Skeletal muscle tissue (tissue), 4 donors: ENCODE data around the gene DUOX1. TPM values are rescaled to one million over a fixed set of nuclear protein-coding genes. Genes with fewer than 3 reads are reported as not detected.

Experiments
- H3K27ac ChIP-seq: one replicate; pipeline ENCODE4 v1.7.0; 2013; ENCODE audit warnings: mild to moderate bottlenecking, low read depth, low read length, inconsistent platforms
- H3K27me3 ChIP-seq, 3 donors: one replicate each; pipeline ENCODE4 v1.7.0; 2013; ENCODE audit warnings: low read length in 3 of 3; ENCODE audit not compliant: control insufficient read depth in 3 of 3, insufficient read depth in 3 of 3
- H3K36me3 ChIP-seq, 3 donors: one replicate each; pipeline ENCODE4 v1.7.0; 2013; ENCODE audit warnings: low read length in 3 of 3; ENCODE audit not compliant: control insufficient read depth in 3 of 3, insufficient read depth in 3 of 3
- H3K4me1 ChIP-seq, 3 donors: one replicate each; pipeline ENCODE4 v1.7.0; 2013; ENCODE audit warnings: low read length in 3 of 3, mild to moderate bottlenecking in 3 of 3; ENCODE audit not compliant: control insufficient read depth in 3 of 3, insufficient read depth in 3 of 3
- H3K4me3 ChIP-seq, 3 donors: one replicate each; pipeline ENCODE4 v1.7.0; 2013; ENCODE audit warnings: low read length in 3 of 3
- H3K9ac ChIP-seq, 3 donors: one replicate each; pipeline ENCODE4 v1.7.0; 2013; ENCODE audit warnings: low read length in 3 of 3, mild to moderate bottlenecking in 3 of 3, moderate library complexity in 2 of 3, low read depth in 1 of 3
- H3K9me3 ChIP-seq, 3 donors: one replicate each; pipeline ENCODE4 v1.7.0; 2013; ENCODE audit warnings: low read length in 3 of 3; ENCODE audit not compliant: control insufficient read depth in 3 of 3
- total RNA-seq: library from RNA; depleted of rRNA; stranded (reverse); fragments of >200 nt; gene quantifications from one replicate; pipeline ENCODE4 v1.2.3, GENCODE V29; 2014
- donor health status: Osteomylitis.

The DUOX1 gene
- total RNA-seq, 1 donor from 2014 or later = under 0.01 TPM

DNA sequence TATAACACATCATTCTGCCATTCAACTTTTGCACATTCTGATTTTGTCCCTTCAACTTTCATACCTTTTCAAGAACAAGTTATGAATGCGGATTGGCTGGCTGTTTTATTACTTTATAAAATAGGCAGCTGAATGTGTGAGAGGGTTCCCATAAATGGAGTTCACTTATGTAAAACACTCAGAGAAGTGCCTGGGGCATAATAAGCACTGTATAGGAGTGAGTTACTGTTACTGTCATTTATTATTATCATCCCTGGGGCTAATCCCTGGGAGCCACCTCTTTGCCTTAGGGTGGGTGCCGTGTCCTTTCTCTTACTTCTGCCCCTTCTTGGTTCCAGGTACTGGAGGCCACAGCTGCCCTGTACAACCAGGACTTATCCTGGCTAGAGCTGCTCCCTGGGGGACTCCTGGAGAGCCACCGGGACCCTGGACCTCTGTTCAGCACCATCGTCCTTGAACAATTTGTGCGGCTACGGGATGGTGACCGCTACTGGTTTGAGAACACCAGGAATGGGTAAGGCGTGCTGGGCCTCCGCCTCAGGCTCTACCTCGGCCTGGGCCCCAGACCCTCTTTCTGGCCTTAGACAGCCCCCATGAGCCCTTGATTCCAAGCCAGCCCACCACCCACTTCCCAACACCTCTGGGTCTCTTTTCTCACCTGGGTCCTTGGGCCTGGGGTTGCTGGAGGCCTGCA lies 10.9 kb downstream of the DUOX1 start:
- no peaks in the 10 kb centered on the region for H3K4me1 ChIP-seq
- no peaks in the 10 kb centered on the region for H3K36me3 ChIP-seq
- no peak overlapping the region for H3K9ac ChIP-seq
- H3K4me3 ChIP-seq = no peak overlapping the region
- H3K27ac ChIP-seq = no peak overlapping the region
- H3K9me3 ChIP-seq = no peaks in the 10 kb centered on the region
- peaks cover 17 to 53% (median 22%) of the 10 kb centered on the region in 3 donors for H3K27me3 ChIP-seq

DNA sequence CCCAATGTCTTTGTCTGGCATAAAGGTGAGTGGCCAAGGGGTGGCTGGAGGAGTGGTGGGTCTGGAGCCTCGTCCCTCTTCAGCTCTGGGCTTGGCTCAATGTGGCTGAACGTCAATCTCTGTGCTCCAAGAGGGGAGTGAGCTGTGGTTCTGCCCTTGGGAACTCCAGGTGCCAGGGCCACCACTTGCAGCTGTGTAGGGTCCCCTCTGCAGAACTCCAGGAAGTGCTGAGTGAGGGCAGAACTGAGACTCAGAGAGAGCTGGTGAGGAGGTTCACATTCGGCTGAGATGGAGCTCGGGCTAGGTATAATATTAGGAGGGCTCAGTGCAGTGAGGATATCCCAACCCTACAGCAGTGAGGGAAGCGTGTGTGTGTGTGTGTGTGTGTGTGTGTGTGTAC lies 11.6 kb downstream of the DUOX1 start:
- Histone ChIP-seq H3K4me1 (no peaks in the 10 kb centered on the region), H3K27ac (no peak overlapping the region), H3K27me3 (peaks cover 11 to 48% (median 17%) of the 10 kb centered on the region in 3 donors), H3K36me3 (no peaks in the 10 kb centered on the region), H3K4me3 (no peak overlapping the region), H3K9me3 (no peaks in the 10 kb centered on the region), H3K9ac (no peak overlapping the region)

DNA sequence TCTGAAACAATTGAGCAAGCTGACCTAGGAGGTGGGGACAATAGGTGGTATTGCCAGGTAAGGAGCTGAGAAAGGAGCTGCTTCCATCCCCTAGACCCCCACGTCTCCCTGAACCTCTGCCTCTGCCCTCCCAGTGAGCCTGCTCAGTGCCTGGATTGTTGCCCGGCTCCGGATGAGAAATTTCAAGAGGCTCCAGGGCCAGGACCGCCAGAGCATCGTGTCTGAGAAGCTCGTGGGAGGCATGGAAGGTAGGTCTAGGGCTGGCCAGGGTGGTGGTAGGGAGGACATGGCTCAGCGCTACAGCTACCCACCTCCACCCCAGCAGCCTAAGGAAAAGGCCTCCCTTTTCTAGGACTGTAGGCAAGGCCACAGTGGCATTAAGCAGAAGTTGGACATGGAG lies 13.3 kb downstream of the DUOX1 start:
- Histone ChIP-seq H3K4me3 (no peak overlapping the region), H3K9ac (no peak overlapping the region), H3K27me3 (peaks cover 2 to 37% (median 12%) of the 10 kb centered on the region in 3 donors), H3K9me3 (no peaks in the 10 kb centered on the region), H3K36me3 (no peaks in the 10 kb centered on the region), H3K27ac (no peak overlapping the region), H3K4me1 (no peaks in the 10 kb centered on the region)

DNA sequence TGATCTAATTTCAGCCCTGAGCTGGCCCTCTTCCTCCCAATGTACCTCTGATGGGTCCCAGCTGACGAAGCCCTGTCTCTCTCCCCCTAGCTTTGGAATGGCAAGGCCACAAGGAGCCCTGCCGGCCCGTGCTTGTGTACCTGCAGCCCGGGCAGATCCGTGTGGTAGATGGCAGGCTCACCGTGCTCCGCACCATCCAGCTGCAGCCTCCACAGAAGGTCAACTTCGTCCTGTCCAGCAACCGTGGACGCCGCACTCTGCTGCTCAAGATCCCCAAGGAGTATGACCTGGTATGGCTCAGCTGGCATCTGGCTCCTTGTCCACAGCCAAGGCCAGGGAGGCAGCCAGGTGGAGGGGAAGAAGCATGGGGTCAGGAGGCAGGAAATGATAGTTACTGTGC lies 14.2 kb downstream of the DUOX1 start:
- no peaks in the 10 kb centered on the region for H3K9me3 ChIP-seq
- H3K36me3 ChIP-seq = no peaks in the 10 kb centered on the region
- H3K27ac ChIP-seq = no peak overlapping the region
- no peak overlapping the region for H3K9ac ChIP-seq
- H3K27me3 ChIP-seq = peaks cover 0 to 33% (median 12%) of the 10 kb centered on the region in 3 donors
- no peaks in the 10 kb centered on the region for H3K4me1 ChIP-seq
- H3K4me3 ChIP-seq = no peak overlapping the region

DNA sequence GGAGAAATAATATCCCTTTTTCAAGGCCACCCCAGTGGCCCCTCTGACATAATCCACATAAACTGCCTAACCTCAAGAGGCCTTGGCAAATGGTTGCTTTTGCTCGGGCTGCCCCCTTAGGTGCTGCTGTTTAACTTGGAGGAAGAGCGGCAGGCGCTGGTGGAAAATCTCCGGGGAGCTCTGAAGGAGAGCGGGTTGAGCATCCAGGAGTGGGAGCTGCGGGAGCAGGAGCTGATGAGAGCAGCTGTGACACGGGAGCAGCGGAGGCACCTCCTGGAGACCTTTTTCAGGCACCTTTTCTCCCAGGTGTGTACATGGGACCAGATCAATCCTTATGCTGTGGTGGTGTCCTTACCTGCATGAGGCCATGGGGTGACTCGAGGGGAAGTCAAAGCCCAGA lies 15.0 kb downstream of the DUOX1 start:
- H3K4me3 ChIP-seq = no peak overlapping the region
- no peaks in the 10 kb centered on the region for H3K36me3 ChIP-seq
- H3K9me3 ChIP-seq = no peaks in the 10 kb centered on the region
- H3K27me3 ChIP-seq = peaks cover 0 to 33% (median 12%) of the 10 kb centered on the region in 3 donors
- no peak overlapping the region for H3K9ac ChIP-seq
- no peaks in the 10 kb centered on the region for H3K4me1 ChIP-seq
- H3K27ac ChIP-seq = no peak overlapping the region

DNA sequence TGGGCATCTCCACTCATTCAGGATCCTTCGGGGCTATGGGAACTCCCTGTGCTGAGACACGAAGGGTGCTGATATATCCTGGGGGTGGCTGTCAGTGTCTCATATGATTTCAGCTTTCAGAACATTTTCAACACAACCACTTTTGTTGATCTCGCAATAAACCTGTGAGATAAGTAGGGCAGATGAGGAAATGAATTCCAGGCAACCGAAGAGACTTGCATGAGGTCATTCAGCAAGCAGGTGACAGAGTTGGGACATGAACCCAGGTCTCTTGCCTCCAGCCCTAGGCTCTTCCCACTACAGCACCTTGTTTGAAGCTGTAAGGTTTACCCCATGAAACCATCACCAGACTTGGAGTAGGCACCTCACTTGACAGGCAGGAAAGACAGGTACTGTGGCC lies 16.6 kb downstream of the DUOX1 start:
- Histone ChIP-seq H3K4me1 (no peaks in the 10 kb centered on the region), H3K4me3 (no peak overlapping the region)

DNA sequence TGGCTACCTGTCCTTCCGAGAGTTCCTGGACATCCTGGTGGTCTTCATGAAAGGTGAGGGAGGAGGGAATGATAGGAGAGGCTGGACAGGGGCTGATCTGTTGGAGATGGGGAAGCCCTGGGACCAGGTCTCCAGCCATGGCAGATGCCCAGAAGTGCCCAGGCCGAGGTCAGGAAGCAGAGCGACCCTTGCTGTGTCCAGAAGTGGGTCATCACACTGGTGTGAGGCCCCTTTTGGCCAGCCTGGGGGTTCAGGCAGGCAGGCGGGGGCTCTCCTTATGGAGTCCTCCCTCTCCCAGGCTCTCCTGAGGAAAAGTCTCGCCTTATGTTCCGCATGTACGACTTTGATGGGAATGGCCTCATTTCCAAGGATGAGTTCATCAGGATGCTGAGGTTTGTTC lies 17.8 kb downstream of the DUOX1 start:
- Histone ChIP-seq H3K27ac (no peak overlapping the region), H3K9me3 (no peaks in the 10 kb centered on the region), H3K4me1 (no peaks in the 10 kb centered on the region), H3K36me3 (no peaks in the 10 kb centered on the region), H3K9ac (no peak overlapping the region), H3K4me3 (no peak overlapping the region), H3K27me3 (peaks cover 0 to 23% (median 12%) of the 10 kb centered on the region in 3 donors)

More for the DNA sequence above, 16.6 kb downstream of the DUOX1 start:
- Histone ChIP-seq H3K27me3 (peaks cover 0 to 31% (median 12%) of the 10 kb centered on the region in 3 donors), H3K9ac (no peak overlapping the region), H3K36me3 (no peaks in the 10 kb centered on the region), H3K27ac (no peak overlapping the region), H3K9me3 (no peaks in the 10 kb centered on the region)

DNA sequence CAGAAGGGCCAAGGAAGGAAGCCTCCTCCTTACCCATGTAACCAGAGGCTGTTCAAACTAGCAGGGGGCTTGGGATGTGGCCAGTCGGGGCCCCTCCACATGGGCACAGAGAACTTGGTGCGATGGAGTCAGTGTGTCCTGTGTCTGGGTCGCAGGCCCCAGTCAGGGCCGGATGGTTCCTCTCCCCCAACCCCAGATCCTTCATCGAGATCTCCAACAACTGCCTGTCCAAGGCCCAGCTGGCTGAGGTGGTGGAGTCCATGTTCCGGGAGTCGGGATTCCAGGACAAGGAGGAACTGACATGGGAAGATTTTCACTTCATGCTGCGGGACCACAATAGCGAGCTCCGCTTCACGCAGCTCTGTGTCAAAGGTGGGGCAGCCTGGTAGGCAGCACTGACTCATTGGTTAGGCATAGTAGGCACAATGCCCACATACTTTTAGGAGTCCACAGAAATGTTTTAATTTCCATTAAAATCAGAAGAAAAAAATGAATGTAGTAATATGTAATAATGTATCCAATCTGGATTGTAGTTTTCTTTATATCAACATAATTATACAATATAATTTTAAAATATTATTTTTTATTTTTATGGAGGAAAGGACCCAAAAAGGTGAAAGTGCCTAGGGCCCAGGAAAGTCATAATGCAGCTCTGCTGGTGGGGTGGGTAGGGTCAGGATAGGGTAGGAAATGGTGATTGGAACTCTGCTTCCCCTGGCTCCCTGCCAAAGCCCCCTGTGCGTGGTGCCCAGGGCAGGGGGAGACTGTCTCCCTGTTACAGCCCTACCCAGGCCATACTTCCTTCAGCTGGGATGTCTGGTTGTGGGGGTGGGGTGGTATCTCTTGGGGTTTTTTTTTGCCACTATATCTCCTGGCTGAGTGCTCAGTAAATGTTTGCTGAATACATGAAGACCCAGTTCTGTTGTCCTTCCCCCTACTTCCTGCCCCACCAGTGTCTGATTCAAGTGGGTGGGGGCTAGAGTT lies 18.6 kb downstream of the DUOX1 start:
- no peak overlapping the region for H3K4me3 ChIP-seq
- H3K9ac ChIP-seq = no peak overlapping the region
- H3K4me1 ChIP-seq = no peaks in the 10 kb centered on the region
- H3K27ac ChIP-seq = no peak overlapping the region
- no peaks in the 10 kb centered on the region for H3K36me3 ChIP-seq
- H3K9me3 ChIP-seq = no peaks in the 10 kb centered on the region
- H3K27me3 ChIP-seq = peaks cover 0 to 15% (median 6%) of the 10 kb centered on the region in 3 donors

DNA sequence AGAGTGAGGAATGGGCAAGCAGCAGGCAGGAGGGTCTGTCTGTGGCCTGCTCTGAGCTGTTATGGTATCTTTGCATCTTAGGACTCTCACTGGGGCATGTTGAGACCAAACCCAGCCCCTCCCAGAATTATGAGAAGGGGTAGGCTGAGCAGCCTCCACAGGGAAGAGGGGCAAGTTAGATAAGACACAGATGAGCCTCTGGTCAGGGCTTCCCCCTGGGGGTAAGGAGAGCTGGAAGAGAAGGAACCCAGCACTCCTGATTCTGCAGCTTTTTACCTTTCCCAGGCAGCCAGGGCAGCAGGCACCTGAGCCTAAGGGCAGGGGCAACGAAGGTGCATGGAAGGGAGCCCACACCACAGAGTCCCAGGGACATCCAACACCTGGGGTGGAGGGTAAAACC lies 19.3 kb downstream of the DUOX1 start:
- no peaks in the 10 kb centered on the region for H3K4me1 ChIP-seq
- no peaks in the 10 kb centered on the region for H3K36me3 ChIP-seq
- peaks cover 0 to 10% (median 3%) of the 10 kb centered on the region in 3 donors for H3K27me3 ChIP-seq
- no peaks in the 10 kb centered on the region for H3K9me3 ChIP-seq
- no peak overlapping the region for H3K4me3 ChIP-seq
- no peak overlapping the region for H3K9ac ChIP-seq
- no peak overlapping the region for H3K27ac ChIP-seq

DNA sequence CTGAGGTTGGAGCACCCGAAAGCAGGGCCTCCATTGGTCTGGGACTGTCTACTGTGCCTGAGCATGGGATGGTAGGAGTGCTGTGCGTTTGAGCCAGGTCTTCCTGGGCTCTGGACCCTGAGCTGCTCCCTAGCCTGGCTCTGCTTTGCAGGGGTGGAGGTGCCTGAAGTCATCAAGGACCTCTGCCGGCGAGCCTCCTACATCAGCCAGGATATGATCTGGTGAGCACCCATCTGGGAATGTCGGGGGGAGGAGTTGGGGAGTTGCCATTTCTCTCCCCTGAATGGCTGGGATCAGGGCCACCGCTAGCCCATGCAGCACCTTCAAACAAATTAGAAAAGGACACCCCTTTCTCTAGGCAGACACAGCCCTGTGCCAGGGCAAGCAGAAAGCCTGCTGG lies 20.7 kb downstream of the DUOX1 start:
- Histone ChIP-seq H3K36me3 (no peaks in the 10 kb centered on the region), H3K9ac (no peak overlapping the region), H3K9me3 (no peaks in the 10 kb centered on the region), H3K27me3 (no peaks in the 10 kb centered on the region), H3K27ac (no peak overlapping the region), H3K4me3 (no peak overlapping the region), H3K4me1 (no peaks in the 10 kb centered on the region)
